ENCODE data around the gene FAM3A. TPM values are rescaled to one million over a fixed set of nuclear protein-coding genes. Genes with fewer than 3 reads are reported as not detected.

Gene FAM3A
- total and polyA plus RNA-seq, 9 of the 15 experiments (the other 6 are each of a cell fraction or from before 2014, with no cell fraction given): 0.75 to 70.6 (median 27.0) TPM

DNA sequence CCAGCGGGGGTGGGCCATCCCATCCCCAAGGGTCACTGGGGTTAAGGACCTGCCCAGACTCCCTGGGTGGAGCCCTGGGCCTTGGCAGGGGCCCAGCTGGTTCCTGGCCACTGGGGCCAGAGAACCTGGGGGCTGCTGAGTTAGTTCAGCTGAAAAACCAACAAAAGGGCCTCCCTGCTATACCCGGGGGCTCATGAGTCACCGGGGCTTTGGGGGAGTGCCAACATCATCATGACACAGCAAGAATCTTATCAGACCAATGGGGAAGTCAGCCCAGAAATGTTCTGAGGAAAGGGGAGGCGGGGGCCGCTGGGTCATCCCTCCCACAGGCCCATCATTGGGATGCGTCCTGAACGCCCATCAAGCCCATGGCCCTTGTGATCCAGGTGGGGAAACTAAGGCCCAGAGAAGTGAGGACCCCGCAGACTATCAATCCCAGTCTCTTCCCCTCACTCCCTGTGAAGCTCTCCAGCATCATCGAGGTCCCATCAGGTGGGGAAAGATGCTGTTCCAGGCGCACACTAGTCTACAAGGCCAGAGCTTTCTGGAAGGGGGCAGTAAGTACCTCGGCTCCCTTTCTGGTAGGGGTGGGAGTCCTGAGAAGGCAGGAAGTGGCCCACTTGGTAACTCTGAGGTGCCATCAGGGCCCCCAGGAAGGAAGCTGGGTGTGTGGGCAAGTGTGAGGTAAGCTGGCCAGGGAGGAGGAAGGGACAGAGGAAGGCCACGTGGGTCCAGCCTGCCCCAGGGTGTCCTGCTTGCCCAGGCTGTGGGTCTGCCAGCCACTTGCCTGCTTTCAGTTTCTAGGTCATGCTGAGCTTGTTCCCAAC, 26.1 kb upstream of the FAM3A start (continued):
- TF ChIP-seq AFF1 (IDR thresholded peaks at IDR 0.05; ENCODE audit: low read depth in 1 of 2, partially characterized antibody in 2 of 2) (peak in 1 of 2 experiments; percentile 15), ZNF76 (CRISPR knock-in tag; IDR thresholded peaks at IDR 0.05; ENCODE audit: borderline replicate concordance) (no peak), BACH1 (tag; IDR thresholded peaks at IDR 0.05) (peak; percentile 98), ZBTB7A (IDR thresholded peaks at IDR 0.05; ENCODE audit: borderline replicate concordance, control insufficient read depth, low read depth, low read length) (peak; percentile 64), CBFA2T3 (IDR thresholded peaks at IDR 0.05) (peak; percentile 61), ZNF280A (IDR thresholded peaks at IDR 0.05; ENCODE audit: low read depth, partially characterized antibody) (no peak), RNF2 (IDR thresholded peaks at IDR 0.05) (peak; percentile 57; the same call in 1 of the 2 replicates), ATF3 (IDR thresholded peaks at IDR 0.05) (peak; percentile 96), ATF3 (CRISPR knock-in tag; conservative IDR thresholded peaks at IDR 0.05) (peak; percentile 82; the same call in 1 of the 2 replicates), RBFOX2 (IDR thresholded peaks at IDR 0.05; ENCODE audit: low read depth, low read length) (peak; percentile 70), FOSL1 (tag; conservative IDR thresholded peaks at IDR 0.05) (peak; percentile 99), HDAC1 (IDR thresholded peaks at IDR 0.05) (0 out of 4 replicates have a peak, but pooled peaks of 1 of the 2 experiments have one; percentile 12), CREM (IDR thresholded peaks at IDR 0.05; ENCODE audit: low read depth) (peak; percentile 80), GTF2B (IDR thresholded peaks at IDR 0.05; ENCODE audit: extremely low read depth, insufficient read length) (no peak)
- TF ChIP-seq, protein P1, sequence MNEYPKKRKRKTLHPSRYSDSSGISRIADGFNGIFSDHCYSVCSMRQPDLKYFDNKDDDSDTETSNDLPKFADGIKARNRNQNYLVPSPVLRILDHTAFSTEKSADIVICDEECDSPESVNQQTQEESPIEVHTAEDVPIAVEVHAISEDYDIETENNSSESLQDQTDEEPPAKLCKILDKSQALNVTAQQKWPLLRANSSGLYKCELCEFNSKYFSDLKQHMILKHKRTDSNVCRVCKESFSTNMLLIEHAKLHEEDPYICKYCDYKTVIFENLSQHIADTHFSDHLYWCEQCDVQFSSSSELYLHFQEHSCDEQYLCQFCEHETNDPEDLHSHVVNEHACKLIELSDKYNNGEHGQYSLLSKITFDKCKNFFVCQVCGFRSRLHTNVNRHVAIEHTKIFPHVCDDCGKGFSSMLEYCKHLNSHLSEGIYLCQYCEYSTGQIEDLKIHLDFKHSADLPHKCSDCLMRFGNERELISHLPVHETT (CRISPR knock-in tag; conservative IDR thresholded peaks at IDR 0.05 in 1 of 2, IDR thresholded peaks at IDR 0.05 in 1 of 2): peak in 1 of 2 experiments; percentile 76; a peak in 1 of 4 replicates
